ENCODE measurements around the gene FHL5.

Gene FHL5

GRCh38 chr6:96575359-96575758, 12.4 kb downstream of the FHL5 start:
- TF ChIP-seq CTCF (conservative IDR thresholded peaks at IDR 0.05; ENCODE audit: low read length) (no peak), EZH2phosphoT487 (IDR thresholded peaks at IDR 0.05; ENCODE audit: borderline replicate concordance) (no peak)
- H3K36me3 ChIP-seq (ENCODE audit: insufficient read depth, low read length): no peaks in the 10 kb centered on the region
- 0 out of 2 replicates have a peak, but pooled peaks cover 3% of the 10 kb centered on the region for H3K9me3 ChIP-seq (ENCODE audit: insufficient read depth, low read depth, low read length)
- no peaks in the 10 kb centered on the region for H3K27me3 ChIP-seq (ENCODE audit: insufficient read depth, low read length, poor library complexity, severe bottlenecking)
- H2AFZ ChIP-seq (ENCODE audit: low read length): no peak overlapping the region
- no peaks in the 10 kb centered on the region for H3K4me1 ChIP-seq (ENCODE audit: insufficient read depth, low read length, poor library complexity, severe bottlenecking)
- no peaks in the 10 kb centered on the region for H3K9me2 ChIP-seq (replicated peaks; ENCODE audit: low read depth, low read length)
- no peak overlapping the region for H3K4me3 ChIP-seq (ENCODE audit: low read length, poor library complexity, severe bottlenecking)
- no peaks in the 10 kb centered on the region for H4K20me1 ChIP-seq (ENCODE audit: insufficient read depth, low read length, poor library complexity, severe bottlenecking)
- H3K9ac ChIP-seq (ENCODE audit: low read depth, low read length, poor library complexity, severe bottlenecking): no peak overlapping the region
- H3F3A ChIP-seq (ENCODE audit: low read depth): no peaks in the 10 kb centered on the region
- H3K4me2 ChIP-seq (ENCODE audit: low read depth, low read length, poor library complexity, severe bottlenecking): no peak overlapping the region
- H3K79me2 ChIP-seq (ENCODE audit: insufficient read depth, low read length): no peaks in the 10 kb centered on the region

GRCh38 chr6:96576221-96576620, 13.3 kb downstream of the FHL5 start:
- no peaks in the 10 kb centered on the region for H3K79me2 ChIP-seq (ENCODE audit: insufficient read depth, low read length)
- H3K9me3 ChIP-seq (ENCODE audit: insufficient read depth, low read depth, low read length): no peaks in the 10 kb centered on the region
- no peak overlapping the region for H3K4me3 ChIP-seq (ENCODE audit: low read length, poor library complexity, severe bottlenecking)
- H4K20me1 ChIP-seq (ENCODE audit: insufficient read depth, low read length, poor library complexity, severe bottlenecking): no peaks in the 10 kb centered on the region
- no peak overlapping the region for H2AFZ ChIP-seq (ENCODE audit: low read length)
- TF ChIP-seq EZH2phosphoT487 (IDR thresholded peaks at IDR 0.05; ENCODE audit: borderline replicate concordance) (no peak), CTCF (conservative IDR thresholded peaks at IDR 0.05; ENCODE audit: low read length) (no peak)
- H3K9me2 ChIP-seq (replicated peaks; ENCODE audit: low read depth, low read length): no peaks in the 10 kb centered on the region
- no peaks in the 10 kb centered on the region for H3K4me1 ChIP-seq (ENCODE audit: insufficient read depth, low read length, poor library complexity, severe bottlenecking)
- no peak overlapping the region for H3K9ac ChIP-seq (ENCODE audit: low read depth, low read length, poor library complexity, severe bottlenecking)
- H3K27me3 ChIP-seq (ENCODE audit: insufficient read depth, low read length, poor library complexity, severe bottlenecking): no peaks in the 10 kb centered on the region
- no peak overlapping the region for H3K4me2 ChIP-seq (ENCODE audit: low read depth, low read length, poor library complexity, severe bottlenecking)
- H3F3A ChIP-seq (ENCODE audit: low read depth): no peaks in the 10 kb centered on the region
- H3K36me3 ChIP-seq (ENCODE audit: insufficient read depth, low read length): no peaks in the 10 kb centered on the region

GRCh38 chr6:96582021-96582420, 19.1 kb downstream of the FHL5 start:
- Histone ChIP-seq H2AFZ (ENCODE audit: low read length) (no peak overlapping the region), H3K9me2 (replicated peaks; ENCODE audit: low read depth, low read length) (no peaks in the 10 kb centered on the region), H3K27me3 (ENCODE audit: insufficient read depth, low read length, poor library complexity, severe bottlenecking) (no peaks in the 10 kb centered on the region), H3K4me2 (ENCODE audit: low read depth, low read length, poor library complexity, severe bottlenecking) (no peak overlapping the region), H3K36me3 (ENCODE audit: insufficient read depth, low read length) (no peaks in the 10 kb centered on the region), H3K4me1 (ENCODE audit: insufficient read depth, low read length, poor library complexity, severe bottlenecking) (no peaks in the 10 kb centered on the region), H4K20me1 (ENCODE audit: insufficient read depth, low read length, poor library complexity, severe bottlenecking) (no peaks in the 10 kb centered on the region), H3F3A (ENCODE audit: low read depth) (no peaks in the 10 kb centered on the region), H3K4me3 (ENCODE audit: low read length, poor library complexity, severe bottlenecking) (no peak overlapping the region), H3K79me2 (ENCODE audit: insufficient read depth, low read length) (no peaks in the 10 kb centered on the region), H3K9ac (ENCODE audit: low read depth, low read length, poor library complexity, severe bottlenecking) (no peak overlapping the region), H3K9me3 (ENCODE audit: insufficient read depth, low read depth, low read length) (no peaks in the 10 kb centered on the region)
- TF ChIP-seq CTCF (conservative IDR thresholded peaks at IDR 0.05; ENCODE audit: low read length): no peak
- no peak for TF ChIP-seq EZH2phosphoT487 (IDR thresholded peaks at IDR 0.05; ENCODE audit: borderline replicate concordance)
